A172 (cell line): ENCODE results near the gene MAP1B. TPM values are rescaled to one million over a fixed set of nuclear protein-coding genes. Genes with fewer than 3 reads are reported as not detected.
"Not testable (repeated sequence)": the region's sequence is repeated elsewhere in the genome, so short reads cannot be mapped to it uniquely, and the experiment has no call there.

ENCODE experiments used
- DNase-seq: peaks from one replicate; pipeline ENCODE4 v3.0.0-alpha.2; 2015; ENCODE audit warnings: low spot score
- total RNA-seq: library from RNA; depleted of rRNA; stranded (reverse); fragments of >200 nt; shearing (Covaris generic); gene quantifications from 2 replicates; pipeline ENCODE4 v1.2.3, GENCODE V29; 2014

MAP1B gene
- total RNA-seq, 1 experiment from 2014 or later, result 98.8 TPM

DNA sequence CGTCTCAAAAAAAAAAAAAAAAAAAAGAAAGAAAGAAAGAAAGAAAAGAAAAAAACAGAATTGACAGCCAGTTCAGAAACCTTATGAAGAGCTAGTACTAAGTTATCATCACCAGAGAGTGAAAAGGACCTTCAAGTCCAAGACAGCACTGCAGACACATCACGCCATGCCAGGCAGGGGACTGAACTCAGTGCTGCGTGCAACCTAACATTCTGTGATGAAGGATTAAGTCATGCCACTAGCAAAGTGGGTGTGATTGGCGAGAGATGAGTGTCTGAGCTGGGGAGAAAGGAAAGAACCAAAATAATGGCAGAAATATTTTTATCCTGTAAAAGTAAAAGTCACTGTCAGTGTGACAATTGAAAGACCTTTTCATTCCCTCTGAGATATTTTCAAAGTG lies 54.7 kb downstream of the MAP1B start:
- no peak for DNase-seq

DNA sequence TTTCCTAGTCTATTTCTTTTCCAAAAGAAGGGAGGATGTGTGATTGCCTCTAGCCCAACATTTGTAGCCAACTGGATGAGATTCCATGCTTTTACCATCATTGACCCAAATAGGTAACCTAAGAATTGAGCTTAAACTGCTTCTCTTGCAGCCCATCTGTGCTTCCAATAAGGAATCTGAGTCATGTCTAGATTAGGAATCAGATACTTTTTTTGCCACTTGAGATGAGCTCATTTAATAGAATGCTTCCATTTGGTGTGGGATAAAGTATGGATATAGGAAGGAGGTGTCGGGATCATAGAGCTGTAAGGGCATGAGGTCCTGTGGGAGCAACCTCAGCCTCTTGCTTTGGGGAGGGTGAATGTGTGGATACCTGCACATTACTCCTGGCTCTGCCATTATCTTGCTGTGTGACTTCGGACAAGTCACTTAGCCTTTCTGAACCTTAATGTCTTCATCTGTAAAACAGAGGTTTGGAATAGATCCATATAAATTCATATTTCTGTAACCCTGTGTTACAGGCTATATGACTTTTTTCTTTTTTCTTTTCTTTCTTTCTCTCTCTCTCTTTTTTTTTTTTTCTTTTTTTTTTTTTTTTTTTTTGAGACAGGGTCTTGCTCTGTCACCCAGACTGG lies 56.2 kb downstream of the MAP1B start:
- DNase-seq, result no peak

DNA sequence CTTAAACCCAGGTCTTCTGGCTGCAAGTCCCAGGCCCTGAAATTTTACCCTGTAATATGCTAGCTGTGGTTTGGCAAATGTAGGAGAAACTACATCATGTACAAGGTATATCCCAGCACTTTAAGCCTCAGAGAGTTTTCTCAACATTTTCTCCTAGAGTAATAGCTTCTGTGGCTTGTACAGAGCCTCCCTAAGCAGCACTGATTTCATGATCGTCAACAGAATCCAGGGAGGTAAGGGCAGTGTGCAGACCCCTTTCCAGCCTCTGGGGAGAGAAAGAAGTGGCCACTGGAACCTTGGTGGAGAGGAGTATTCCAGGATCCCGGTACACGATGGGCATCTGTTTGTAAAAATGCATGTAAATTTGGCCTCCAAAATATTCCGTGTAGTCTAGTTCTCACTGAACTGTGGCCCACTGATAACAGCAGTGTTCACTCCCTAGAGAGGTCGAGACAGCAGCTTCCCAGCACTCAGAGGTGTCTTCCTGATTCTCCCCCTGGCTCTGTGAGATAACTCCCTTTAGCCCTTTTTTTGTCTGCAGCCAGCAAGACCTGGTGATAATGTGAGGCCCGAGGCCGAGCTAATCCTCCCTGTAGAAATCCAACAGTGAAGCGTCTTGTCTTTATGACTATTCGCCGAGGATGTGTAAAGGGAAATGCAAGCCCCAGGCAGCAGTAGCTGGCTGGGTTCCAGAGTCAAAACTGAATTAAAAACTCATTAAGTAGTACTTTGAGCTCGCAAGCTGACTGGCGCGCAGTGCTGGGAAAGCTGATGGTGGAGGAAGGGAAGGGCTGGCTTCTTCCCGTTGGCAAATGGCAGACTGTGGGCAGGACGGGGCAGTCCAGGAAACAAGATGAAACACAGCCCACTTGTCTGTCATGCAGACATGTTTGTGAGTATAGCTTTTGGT lies 59.0 kb downstream of the MAP1B start:
- DNase-seq, result peak; percentile 21

DNA sequence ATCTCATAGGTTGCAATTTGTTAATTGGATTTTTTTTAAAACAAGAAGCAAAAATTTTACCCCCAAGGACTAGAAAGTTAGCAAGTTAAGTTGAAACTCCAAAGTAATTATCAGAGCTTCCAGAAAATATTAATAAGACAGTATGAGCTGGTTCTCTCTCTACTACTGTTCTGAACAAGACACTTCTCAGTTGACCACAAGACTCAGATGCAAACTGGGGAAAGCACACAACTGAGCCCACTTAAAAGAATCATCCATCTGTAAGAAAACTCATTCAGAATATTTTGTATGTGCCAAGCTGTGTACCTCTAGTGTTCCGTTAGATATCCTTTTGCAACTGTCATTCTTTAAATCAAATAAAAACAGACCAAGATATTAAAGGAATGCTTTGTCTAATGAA lies 60.0 kb downstream of the MAP1B start:
- DNase-seq, result no peak

DNA sequence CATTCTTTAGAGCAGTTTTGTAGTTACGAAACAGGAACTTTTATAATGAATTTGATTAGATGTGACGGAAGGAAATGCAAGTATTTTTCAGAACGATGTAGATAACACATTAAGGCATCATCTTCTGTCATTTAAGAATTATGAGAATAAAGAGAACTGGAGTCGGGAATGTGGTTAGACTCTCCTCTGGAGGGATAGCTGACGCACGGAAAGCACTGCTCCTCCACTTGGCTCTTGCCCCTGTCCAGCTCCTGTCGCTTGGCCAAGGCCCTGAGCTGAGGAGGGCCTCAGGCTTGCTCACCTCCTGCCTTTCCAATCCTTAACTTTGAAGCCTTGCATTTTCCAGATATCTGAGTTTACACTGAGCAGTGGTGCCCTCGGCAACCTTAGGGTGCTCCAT lies 60.5 kb downstream of the MAP1B start:
- DNase-seq, result no peak

DNA sequence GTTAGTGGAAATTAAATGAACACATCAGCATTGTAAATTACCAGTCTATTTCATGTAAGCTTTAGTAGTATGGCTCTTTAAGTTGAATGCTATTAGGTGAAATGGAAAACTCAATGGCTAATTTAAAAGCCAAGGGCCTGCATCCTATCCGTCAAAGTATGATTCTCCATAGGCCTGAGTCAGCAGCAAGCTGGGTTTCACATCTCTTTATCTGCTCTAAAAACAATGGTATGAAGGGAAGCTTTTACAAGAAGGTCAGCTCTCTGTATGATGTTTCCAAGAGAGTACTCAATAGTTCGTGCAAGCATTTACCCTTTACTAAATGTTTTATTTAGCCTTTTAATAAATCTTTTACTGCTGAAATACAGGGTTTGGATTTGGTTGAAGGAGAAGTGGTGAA lies 62.8 kb downstream of the MAP1B start:
- no peak for DNase-seq

DNA sequence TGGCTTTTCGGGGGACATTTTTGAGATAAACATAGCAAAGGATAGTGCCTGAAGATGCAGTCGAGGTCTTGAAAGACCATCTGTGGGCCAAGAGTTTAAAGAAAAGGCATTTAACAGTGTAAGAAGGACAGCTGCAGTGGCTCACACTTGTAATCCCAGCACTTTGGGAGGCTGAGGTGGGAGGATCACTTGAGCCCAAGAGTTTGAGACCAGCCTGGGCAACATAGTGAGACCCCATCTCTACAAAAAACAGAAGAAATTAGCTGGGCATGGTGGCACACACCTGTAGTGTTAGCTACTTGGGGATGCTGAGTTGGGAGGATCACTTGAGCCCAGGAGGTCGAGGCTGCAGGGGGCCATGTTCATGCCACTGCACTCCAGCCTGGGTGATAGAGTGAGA lies 63.9 kb downstream of the MAP1B start:
- DNase-seq, result not testable (repeated sequence)

DNA sequence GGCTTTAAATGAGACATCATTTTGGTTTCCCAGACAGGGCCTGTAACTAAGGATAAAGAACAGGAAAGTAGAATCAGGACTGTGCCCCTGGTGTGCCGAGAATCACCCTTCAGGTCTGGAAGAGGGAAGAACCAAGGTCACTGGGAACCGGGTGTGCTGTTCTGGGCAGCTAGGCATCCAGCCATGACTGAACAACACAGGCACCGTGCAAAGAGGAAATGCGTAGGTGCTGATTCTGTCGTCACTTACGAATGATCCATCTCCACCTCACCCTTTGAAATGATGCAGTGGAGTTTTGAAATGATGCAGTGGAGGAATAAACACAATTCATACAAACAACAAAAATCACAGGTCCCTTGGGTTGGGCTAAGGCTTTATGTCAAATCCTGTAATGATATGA lies 64.4 kb downstream of the MAP1B start:
- no peak for DNase-seq

DNA sequence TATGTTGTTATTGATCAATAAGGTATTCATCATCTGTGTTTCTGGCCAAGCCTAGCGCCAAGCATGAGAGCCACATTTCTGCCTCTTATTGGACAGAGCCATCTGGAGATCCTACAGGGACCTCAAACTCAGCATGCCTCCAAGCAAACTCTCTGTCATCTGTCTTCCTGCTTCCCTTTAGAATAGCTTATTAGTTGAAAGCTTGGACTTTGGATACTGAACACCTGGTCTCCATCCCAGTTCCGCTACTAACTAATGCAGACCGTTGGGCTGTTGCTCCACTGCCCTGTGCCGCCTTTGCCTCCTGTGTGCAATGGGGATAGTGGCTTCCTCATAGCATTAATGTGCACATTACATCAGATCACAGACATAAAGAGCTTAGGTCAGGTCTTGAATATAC lies 65.5 kb downstream of the MAP1B start:
- DNase-seq, result no peak

DNA sequence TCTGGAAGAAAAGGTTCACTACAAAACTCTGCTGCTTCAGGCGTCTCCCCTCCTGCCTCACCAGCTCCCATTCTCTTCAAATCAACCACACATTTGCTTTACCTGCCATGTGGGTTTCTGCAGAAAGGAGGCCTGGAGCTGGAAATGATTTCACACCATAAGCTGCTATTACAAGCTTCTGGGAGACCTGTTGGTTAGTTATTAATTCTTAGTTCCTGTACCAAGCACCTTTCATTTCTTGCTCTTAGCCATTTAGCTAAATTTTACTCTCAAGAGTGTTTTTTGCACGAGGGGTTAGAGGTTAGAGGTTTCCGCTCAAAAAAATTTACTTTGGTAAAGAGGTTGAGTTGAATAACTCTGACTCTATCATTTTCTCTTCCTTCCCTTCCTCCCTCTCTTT lies 70.3 kb downstream of the MAP1B start:
- no peak for DNase-seq

DNA sequence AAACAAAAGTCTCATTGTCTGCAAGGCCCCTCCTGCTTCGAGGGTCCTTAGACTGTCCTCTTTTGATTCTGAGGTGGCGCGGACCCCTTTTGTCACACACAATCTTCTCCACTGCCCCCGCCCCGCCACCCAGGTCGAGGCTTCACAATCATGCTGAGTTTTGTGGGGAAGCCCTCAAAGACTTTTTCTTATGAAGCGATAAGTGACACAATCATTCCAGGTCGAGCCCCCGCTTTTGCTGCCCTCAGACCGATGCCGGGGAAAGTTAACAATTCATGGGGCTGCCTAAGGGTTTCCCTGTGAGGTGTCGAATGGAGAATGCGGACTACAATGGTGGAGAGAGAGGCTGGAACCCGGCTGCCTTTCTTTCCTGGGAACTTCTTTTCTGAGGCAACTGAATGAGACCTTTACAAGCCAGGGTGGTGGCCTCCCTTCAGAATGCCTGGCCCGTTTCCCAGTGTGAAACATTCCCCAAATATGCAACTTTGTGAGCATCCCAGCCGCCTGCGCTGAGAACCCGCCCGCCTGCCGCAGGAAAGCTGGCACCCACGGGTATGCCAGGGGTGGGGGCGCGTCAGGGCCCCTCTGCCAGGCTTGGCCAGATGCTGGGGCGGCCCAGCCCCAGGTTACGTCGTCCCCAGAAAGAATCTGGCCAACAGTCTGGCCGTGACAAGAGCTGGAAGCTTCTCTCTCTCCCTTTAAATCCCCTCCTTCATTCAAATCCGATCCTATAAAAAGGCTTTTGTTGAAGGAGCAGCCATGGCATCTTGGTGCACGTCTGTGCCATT lies 71.9 kb downstream of the MAP1B start:
- DNase-seq, result peak; percentile 94

DNA sequence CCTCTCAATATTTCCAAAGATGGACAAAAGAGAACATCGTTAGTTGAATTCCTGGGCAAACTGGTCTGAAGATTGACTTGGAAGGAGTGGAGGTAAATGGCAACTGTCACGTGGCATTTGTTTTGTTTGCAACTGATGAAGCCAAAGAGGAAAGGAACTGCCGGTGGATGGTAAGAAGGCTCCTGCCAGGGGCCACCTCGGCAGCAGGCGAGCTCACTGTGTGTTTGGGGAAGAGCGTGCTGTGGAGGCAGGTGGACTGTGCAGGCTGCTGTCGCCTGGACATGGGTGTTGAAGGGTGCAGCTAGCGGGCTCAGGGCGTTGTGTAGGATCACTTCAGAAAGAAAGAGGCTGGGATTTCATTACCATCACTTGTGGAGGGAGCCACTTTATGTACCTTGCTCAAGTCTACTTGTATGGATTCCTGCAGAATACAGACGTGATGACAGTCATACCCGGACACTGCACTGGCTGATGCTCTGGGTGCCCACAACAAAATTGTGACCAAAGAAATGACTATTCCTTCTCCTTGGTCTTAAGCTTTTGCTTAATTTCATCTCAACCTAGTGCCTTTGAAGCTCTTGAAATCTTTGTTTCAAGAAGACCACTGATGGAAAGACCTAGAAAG lies 72.7 kb downstream of the MAP1B start:
- no peak for DNase-seq

DNA sequence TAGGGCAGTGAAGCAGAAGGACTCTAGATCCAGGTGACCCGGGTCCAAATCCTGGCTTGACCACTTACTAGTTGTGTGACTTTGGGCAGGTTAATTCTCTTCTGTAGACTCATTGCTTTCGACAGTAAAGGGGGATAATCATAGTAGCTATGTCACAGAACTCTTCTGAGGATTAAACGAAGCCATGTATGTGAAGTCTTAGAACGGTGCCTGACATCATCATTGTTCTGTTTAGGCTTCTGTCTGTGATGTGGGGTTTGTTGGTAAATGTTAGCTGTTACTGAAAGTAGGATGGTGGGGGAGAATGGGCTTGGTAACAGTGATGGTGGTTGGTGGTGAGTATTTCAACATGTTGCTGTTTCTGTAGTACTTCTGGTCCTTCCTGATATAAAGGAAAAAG lies 73.7 kb downstream of the MAP1B start:
- DNase-seq, result no peak

DNA sequence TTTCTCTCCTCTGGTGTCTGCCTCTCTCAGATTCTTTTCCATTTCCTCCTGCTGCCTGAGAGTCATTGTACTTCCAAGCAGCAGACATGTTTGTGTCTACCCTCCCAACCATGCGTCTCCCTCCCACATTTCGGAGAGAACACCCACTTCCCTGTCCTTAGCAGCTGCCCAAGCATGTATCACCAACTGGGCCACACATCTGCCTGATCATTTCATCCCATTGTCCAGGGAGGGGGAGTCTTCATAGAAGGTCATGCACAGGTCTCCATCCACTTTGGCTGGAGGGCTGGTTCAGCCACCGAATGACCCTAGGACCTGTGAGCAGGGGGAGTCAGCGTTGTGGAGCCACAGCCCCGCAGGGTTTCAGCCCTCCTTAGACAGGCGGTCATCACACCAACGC lies 75.4 kb downstream of the MAP1B start:
- no peak for DNase-seq

DNA sequence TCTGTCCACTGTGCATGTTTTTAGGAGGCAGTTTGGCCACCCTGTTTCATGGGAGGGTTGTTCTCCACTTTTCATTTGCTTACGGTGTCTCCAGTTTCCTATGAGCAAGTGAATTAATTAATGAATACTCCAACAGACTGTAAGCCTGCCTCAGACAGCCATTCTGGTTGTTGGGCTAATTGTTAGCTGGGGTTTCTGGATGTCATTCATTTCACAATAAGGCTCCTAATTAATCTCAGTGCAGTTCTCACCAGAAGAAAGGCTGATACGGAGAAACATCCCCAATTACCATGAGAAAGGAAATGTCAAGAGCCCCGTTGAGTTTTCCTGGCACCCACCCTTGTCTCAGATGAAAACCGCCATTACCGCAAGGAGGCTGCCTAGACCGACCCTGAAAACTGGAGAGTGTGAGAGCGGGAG lies 75.8 kb downstream of the MAP1B start:
- no peak for DNase-seq

DNA sequence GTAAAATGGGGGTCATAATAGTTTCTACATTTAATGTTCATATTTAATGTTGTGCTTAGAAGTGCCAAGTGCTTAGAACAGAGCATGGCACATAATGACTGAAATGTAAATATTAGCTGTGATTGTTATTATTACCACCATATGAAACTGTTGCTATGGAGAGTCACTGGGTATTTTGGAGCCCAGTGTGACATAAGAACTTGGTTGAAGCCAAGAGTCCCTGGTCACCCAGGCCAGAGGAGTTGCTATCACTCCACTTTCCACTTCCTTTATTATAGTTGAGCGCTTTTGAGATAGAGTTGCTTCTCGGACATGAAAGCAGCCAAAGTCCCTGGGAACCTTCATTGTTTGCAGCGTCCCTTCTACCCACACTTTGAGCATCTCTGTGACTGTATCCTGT lies 77.1 kb downstream of the MAP1B start:
- no peak for DNase-seq

DNA sequence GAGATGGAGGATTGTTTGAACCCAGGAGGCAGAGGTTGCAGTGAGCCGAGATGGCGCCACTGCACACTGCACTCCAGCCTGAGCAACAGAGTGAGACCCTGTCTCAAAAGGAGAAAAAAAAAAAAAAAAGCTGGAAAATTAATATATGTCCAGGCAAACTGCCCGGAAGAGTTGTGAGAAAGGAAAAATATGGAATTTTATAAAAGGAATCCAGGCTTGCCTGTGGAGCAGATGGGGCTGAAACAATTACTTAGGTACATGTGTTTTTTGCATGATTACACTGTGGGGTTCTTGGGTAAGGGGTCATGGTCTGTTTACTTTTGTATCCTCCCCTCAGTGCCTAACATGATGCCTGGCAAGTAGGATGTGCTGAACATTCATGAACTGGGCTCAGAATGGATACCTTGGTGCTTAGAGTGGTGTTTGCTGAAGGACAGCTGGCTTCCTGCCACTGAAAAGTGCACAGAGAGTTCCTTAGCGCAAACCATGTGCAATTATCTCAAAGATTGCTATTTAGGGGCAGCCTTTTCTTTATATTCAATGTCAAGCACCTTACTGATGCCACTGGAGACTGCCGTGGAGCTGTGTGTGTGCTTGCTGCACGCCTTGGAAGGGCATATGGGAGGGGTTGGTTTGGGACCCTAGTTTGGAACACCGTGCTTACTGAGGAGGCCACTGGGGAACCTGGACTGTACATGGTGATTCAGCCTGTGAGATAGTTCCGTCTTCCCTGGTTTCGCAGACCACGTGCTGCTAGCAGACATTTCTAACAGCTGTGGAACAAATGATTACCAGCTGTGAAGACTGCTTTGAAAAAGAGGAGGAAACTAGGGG lies 78.4 kb downstream of the MAP1B start:
- no peak for DNase-seq

DNA sequence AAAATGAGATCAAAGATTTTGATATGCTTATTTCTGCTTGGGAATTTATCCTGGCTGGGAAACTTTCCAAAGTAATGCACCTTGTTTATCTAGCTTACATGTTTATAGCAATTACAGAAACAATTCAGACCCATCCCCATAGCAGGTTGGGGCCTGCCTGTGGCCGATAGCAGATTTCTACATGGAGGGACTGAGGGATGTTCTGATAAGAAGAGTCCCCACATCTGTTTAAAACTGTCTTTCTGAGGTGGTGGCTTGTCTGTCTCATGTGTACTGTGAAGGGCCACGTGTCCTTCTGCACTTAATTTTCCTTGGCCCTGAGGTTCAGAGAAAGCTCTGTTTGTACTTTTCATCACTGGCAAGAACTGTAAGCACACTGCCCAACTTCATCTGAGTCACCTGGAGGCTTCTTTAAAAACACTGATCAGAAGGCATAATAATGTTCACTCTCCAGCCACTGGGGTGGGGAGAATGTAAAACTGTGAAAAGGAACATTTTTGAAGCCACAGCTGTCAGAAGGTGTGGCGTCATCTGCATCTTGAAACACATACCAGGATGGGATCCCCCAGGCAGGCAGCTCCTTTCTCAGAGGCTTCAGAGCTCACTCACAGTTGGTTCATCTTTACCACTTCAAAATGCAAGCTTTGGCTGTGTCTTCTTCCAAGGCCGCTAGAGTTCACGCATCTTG lies 80.3 kb downstream of the MAP1B start:
- DNase-seq, result no peak

DNA sequence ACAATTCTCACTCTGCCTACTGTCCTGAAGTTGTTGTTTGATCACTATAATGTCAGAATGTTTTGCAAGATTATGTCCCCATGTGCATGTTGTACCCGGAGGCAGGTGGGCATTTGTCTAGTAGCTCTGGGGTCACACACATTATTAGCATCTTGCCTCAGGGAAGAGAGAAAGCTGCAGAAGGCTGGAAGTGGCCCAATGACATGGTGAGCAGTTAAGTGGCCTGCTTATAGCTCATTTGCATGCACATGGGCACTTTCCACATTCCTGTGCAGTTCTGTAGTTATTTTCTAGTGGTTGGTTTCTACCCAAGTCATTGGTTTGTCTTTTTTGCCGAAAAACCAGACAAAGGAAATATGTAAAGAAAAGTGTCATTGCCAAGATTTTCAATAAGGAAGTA lies 80.9 kb downstream of the MAP1B start:
- no peak for DNase-seq

DNA sequence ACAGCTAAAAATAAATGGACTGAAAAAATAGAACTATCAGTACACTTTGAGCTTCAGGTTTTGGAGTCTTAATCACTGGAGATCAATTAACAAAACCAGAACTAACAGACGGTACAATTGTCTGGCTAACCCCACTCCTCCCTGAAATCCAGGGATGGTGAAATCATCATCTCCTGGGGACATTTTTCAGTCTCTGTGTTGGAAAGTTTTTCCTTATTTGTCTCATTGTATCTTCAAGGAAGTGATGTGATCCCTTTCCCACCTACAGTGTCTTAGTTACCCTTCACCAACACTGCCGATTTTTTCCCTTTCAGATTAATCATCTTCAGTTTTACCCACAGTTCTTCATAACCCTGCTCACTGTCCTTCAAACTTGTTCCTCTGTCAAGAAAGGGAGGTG lies 81.9 kb downstream of the MAP1B start:
- no peak for DNase-seq

DNA sequence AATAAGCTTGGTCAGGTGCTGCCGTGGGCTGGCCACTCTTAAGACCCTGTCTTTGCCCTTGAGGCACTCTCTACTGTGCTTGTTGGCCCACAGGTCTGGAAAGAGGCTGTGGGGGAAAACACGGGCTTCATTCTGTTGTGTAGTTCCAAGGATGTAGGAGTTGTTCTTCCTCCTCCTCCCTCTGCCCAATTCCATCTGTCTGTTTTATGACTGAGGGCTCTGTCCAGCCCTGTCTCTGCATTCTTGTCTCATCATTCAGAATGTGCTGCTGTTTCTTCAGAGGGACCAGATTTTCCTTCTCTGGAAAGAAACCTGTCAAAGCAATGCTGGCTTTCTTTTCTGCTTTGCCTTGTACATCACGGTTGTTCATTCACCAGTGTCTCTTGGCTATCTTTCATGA lies 84.1 kb downstream of the MAP1B start:
- no peak for DNase-seq
